A673 (cell line): ENCODE measurements around the gene STARD3. TPM values are rescaled to one million over a fixed set of nuclear protein-coding genes. Genes with fewer than 3 reads are reported as not detected.

Source experiments
- BruUV-seq: library from RNA; stranded (reverse); fragments of 400-500 nt; replicated peaks from 2 replicates; lab custom pipeline; 2021; lab: Mats Ljungman, UMichigan
- CTCF ChIA-PET: fragments of 300-600 bp; sonication (Branson Sonifier 250); formaldehyde crosslinking; loops from one replicate; lab custom pipeline; 2022; ENCODE audit warnings: antibody characterized with exemption; lab: Charles Lee
- POLR2A ChIA-PET: fragments of 300-600 bp; sonication (Branson Sonifier 250); formaldehyde crosslinking; loops from one replicate; lab custom pipeline; 2022; ENCODE audit warnings: antibody characterized with exemption; ENCODE audit not compliant: low non-redundant PET; lab: Charles Lee
- DNase-seq: peaks from one replicate; pipeline ENCODE4 v3.0.0-alpha.2; 2015; ENCODE audit warnings: low spot score
- H3K27ac ChIP-seq: fragments of 200-600 bp; sonication (generic); 2 replicates; pipeline ENCODE4 v1.5.1; 2016; ENCODE audit warnings: mixed run types, low read depth, mild to moderate bottlenecking, mixed read lengths, antibody characterized with exemption, low read length; ENCODE audit not compliant: poor library complexity, severe bottlenecking
- H3K27me3 ChIP-seq: fragments of 200-600 bp; sonication (generic); replicated peaks from 2 replicates; pipeline ENCODE4 v1.6.1; 2017; ENCODE audit warnings: mixed run types, low read depth, mild to moderate bottlenecking, mixed read lengths, antibody characterized with exemption, low read length; ENCODE audit not compliant: insufficient read depth, poor library complexity
- H3K36me3 ChIP-seq: fragments of 200-600 bp; sonication (generic); 2 replicates; pipeline ENCODE4 v1.6.1; 2016; ENCODE audit warnings: mixed run types, mild to moderate bottlenecking, mixed read lengths, antibody characterized with exemption, low read length; ENCODE audit not compliant: insufficient read depth, poor library complexity, severe bottlenecking
- H3K4me1 ChIP-seq: fragments of 200-600 bp; sonication (generic); 2 replicates; pipeline ENCODE4 v1.6.1; 2017; ENCODE audit warnings: mixed run types, mild to moderate bottlenecking, mixed read lengths, antibody characterized with exemption, low read length; ENCODE audit not compliant: insufficient read depth, poor library complexity, severe bottlenecking
- H3K4me3 ChIP-seq: fragments of 200-600 bp; sonication (generic); 2 replicates; pipeline ENCODE4 v1.5.1; 2016; ENCODE audit warnings: low read depth, mixed run types, mild to moderate bottlenecking, mixed read lengths, low read length; ENCODE audit not compliant: poor library complexity, severe bottlenecking
- H3K9me3 ChIP-seq: fragments of 200-600 bp; sonication (generic); 2 replicates; pipeline ENCODE4 v1.6.1; 2016; ENCODE audit warnings: mixed run types, low read depth, mild to moderate bottlenecking, mixed read lengths, antibody characterized with exemption, low read length; ENCODE audit not compliant: poor library complexity, severe bottlenecking
- CTCF ChIP-seq: fragments of 300-800, 200-600 bp; sonication (generic); conservative IDR thresholded peaks from 2 replicates; pipeline ENCODE4 v1.5.1; 2017; ENCODE audit warnings: low read depth, mild to moderate bottlenecking, antibody characterized with exemption, low read length, moderate library complexity, mixed read lengths
- EZH2 ChIP-seq: fragments of 200-600 bp; sonication (generic); IDR thresholded peaks from 2 replicates; pipeline ENCODE4 v1.6.1; 2017; ENCODE audit warnings: borderline replicate concordance, low read depth, mild to moderate bottlenecking, mixed read lengths, antibody characterized with exemption, low read length; ENCODE audit not compliant: poor library complexity, severe bottlenecking
- intact Hi-C: fragments of 100-400 bp; cut with micrococcal nuclease; formaldehyde crosslinking; loops from one replicate; pipeline ENCODE4 v1.10.0; 2022; ENCODE audit not compliant: unreplicated experiment
- total RNA-seq: library from RNA; stranded (reverse); gene quantifications from 2 replicates; pipeline ENCODE4 v1.2.3, GENCODE V29; 2021

Gene STARD3
- total RNA-seq, 1 experiment from 2014 or later, result 21.3 TPM

- Histone ChIP-seq H3K27ac (no peak overlapping the region), H3K36me3 (no peaks in the 10 kb centered on the region), H3K4me3 (no peak overlapping the region), H3K9me3 (no peaks in the 10 kb centered on the region), H3K4me1 (peaks cover 6% of the 10 kb centered on the region), H3K27me3 (no peaks in the 10 kb centered on the region)
- TF ChIP-seq CTCF (peak; percentile 70), EZH2 (no peak)
- BruUV-seq, result no TSS peak
- ChIA-PET POLR2A (no interaction called here), CTCF (interaction anchor here (0.7 to 1.5 kb wide), 10 partner anchors 10 to 641 kb away, joined by 3 to 8 read pairs (median 4); no protein-coding TSS in a partner anchor)
- peak; percentile 63 for DNase-seq
- intact Hi-C loops, result loop anchor here (1.0 to 5.0 kb wide), 2 partner anchors 75 to 129 kb away; no protein-coding TSS in a partner anchor
Measured at GRCh38 chr17:39623356-39623950, 13.5 kb upstream of the STARD3 start.

GRCh38 chr17:39624313-39624712 lies 12.6 kb upstream of the STARD3 start:
- intact Hi-C loops, result loop anchor here (5.0 kb wide), 1 partner anchor 128 kb away; no protein-coding TSS in a partner anchor
- POLR2A ChIA-PET, result no interaction called here
- Histone ChIP-seq H3K27ac (no peak overlapping the region), H3K4me3 (no peak overlapping the region), H3K27me3 (no peaks in the 10 kb centered on the region), H3K4me1 (peaks cover 6% of the 10 kb centered on the region), H3K36me3 (no peaks in the 10 kb centered on the region), H3K9me3 (no peaks in the 10 kb centered on the region)
- CTCF ChIA-PET, result interaction anchor here (0.6 kb wide), 1 partner anchor 893 kb away, joined by 3 read pairs; no protein-coding TSS in a partner anchor
- TF ChIP-seq CTCF (no peak), EZH2 (no peak)
- no TSS peak for BruUV-seq
- no peak for DNase-seq

- Histone ChIP-seq H3K4me1 (peaks cover 6% of the 10 kb centered on the region), H3K27ac (no peak overlapping the region), H3K9me3 (no peaks in the 10 kb centered on the region), H3K4me3 (no peak overlapping the region), H3K36me3 (no peaks in the 10 kb centered on the region), H3K27me3 (no peaks in the 10 kb centered on the region)
- POLR2A ChIA-PET, result no interaction called here
- no TSS peak for BruUV-seq
- CTCF ChIA-PET, result interaction anchor here (0.6 kb wide), 1 partner anchor 15 kb away, joined by 9 read pairs; no protein-coding TSS in a partner anchor
- intact Hi-C loops, result no loop called here
- DNase-seq, result no peak
- TF ChIP-seq EZH2 (no peak), CTCF (no peak)
Measured at GRCh38 chr17:39625198-39625785, 11.7 kb upstream of the STARD3 start.
